HL-60 (cell line): ENCODE results near the gene COL4A6.

Experiments
- POLR2AphosphoS5 ChIP-seq: IDR thresholded peaks from 2 replicates; pipeline ENCODE4 v1.6.1; 2012; ENCODE audit warnings: low read depth
- TF ChIP-seq, protein P1 (sequence below): IDR thresholded peaks from one replicate; pipeline ENCODE4 v1.5.1; 2011; ENCODE audit warnings: low read length, control low read depth, inconsistent platforms; ENCODE audit not compliant: insufficient read depth

DNA sequence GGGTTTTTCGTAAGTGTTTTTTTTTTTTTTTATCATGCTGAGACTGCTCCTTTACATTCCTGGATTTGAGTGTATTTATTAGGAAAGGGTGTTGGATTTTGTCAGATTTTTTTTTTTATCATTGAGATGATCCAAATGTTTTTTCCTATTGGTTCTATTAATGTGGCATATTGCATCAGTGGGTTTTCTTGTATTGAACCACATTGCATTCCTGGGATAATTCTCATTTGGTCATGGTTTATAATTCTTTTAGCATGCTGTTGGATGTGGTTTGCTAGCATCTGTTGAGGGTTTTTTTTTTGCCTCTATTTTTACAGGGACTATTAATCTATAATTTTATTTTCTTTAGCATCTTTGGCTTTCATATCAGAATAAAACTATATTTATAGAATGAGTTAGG, 30.3 kb upstream of the COL4A6 start:
- TF ChIP-seq, protein P1, sequence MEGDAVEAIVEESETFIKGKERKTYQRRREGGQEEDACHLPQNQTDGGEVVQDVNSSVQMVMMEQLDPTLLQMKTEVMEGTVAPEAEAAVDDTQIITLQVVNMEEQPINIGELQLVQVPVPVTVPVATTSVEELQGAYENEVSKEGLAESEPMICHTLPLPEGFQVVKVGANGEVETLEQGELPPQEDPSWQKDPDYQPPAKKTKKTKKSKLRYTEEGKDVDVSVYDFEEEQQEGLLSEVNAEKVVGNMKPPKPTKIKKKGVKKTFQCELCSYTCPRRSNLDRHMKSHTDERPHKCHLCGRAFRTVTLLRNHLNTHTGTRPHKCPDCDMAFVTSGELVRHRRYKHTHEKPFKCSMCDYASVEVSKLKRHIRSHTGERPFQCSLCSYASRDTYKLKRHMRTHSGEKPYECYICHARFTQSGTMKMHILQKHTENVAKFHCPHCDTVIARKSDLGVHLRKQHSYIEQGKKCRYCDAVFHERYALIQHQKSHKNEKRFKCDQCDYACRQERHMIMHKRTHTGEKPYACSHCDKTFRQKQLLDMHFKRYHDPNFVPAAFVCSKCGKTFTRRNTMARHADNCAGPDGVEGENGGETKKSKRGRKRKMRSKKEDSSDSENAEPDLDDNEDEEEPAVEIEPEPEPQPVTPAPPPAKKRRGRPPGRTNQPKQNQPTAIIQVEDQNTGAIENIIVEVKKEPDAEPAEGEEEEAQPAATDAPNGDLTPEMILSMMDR: no peak
- no peak for TF ChIP-seq POLR2AphosphoS5
